Kidney epithelial cell (primary cell): Measurements from ENCODE around the gene LTBR. TPM values are rescaled to one million over a fixed set of nuclear protein-coding genes. Genes with fewer than 3 reads are reported as not detected.
A peak's percentile ranks its signal among the peaks of the same experiment; 100 is the strongest.

Experiments
- DNase-seq: peaks from one replicate; pipeline ENCODE4 v3.0.0-alpha.2; 2010; ENCODE audit warnings: low read depth
- H3K27me3 ChIP-seq: 2 replicates; pipeline ENCODE4 v1.6.0; 2011; ENCODE audit warnings: low read length; ENCODE audit not compliant: control insufficient read depth, insufficient read depth
- H3K36me3 ChIP-seq: 2 replicates; pipeline ENCODE4 v1.5.1; 2011; ENCODE audit warnings: low read length; ENCODE audit not compliant: control insufficient read depth, insufficient read depth
- H3K4me3 ChIP-seq: 2 replicates; pipeline ENCODE4 v1.5.1; 2011; ENCODE audit warnings: low read depth, mild to moderate bottlenecking, control low read depth, low read length
- total RNA-seq: library from RNA; depleted of rRNA; stranded (reverse); fragments of >200 nt; gene quantifications from 2 replicates; pipeline ENCODE4 v1.2.3, GENCODE V29; 2015
- TF ChIP-seq, protein P1 (sequence below): IDR thresholded peaks from 2 replicates; pipeline ENCODE4 v1.5.1; 2011; ENCODE audit warnings: mild to moderate bottlenecking, moderate library complexity, low read length, control low read depth, inconsistent platforms; ENCODE audit not compliant: insufficient read depth, poor library complexity, severe bottlenecking

LTBR gene
- total RNA-seq, 1 donor from 2014 or later, result 134 TPM

DNA sequence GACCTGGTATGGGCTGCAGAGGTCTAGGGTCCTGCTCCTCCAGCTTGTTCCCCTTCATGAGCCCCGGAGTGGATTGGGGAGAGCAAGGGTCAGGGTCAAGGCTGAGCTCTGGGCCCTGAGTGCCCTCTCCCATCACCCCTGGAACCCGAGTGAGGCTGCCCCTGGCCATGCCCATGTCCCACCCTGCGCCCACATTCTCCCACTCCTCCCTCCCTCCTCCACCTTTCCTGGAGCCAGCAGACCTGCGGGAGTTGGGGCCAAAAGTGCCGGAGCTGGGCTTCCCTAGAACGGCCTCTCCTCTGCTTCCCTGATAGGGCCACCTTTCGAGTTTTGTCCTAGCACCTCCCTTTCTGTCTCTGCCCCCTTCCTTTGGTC lies 9.2 kb upstream of the LTBR start:
- no peaks in the 10 kb centered on the region for H3K27me3 ChIP-seq
- TF ChIP-seq, protein P1, sequence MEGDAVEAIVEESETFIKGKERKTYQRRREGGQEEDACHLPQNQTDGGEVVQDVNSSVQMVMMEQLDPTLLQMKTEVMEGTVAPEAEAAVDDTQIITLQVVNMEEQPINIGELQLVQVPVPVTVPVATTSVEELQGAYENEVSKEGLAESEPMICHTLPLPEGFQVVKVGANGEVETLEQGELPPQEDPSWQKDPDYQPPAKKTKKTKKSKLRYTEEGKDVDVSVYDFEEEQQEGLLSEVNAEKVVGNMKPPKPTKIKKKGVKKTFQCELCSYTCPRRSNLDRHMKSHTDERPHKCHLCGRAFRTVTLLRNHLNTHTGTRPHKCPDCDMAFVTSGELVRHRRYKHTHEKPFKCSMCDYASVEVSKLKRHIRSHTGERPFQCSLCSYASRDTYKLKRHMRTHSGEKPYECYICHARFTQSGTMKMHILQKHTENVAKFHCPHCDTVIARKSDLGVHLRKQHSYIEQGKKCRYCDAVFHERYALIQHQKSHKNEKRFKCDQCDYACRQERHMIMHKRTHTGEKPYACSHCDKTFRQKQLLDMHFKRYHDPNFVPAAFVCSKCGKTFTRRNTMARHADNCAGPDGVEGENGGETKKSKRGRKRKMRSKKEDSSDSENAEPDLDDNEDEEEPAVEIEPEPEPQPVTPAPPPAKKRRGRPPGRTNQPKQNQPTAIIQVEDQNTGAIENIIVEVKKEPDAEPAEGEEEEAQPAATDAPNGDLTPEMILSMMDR, result no peak
- no peaks in the 10 kb centered on the region for H3K36me3 ChIP-seq
- no peak for DNase-seq
- H3K4me3 ChIP-seq, result peak overlapping the region; percentile 45

DNA sequence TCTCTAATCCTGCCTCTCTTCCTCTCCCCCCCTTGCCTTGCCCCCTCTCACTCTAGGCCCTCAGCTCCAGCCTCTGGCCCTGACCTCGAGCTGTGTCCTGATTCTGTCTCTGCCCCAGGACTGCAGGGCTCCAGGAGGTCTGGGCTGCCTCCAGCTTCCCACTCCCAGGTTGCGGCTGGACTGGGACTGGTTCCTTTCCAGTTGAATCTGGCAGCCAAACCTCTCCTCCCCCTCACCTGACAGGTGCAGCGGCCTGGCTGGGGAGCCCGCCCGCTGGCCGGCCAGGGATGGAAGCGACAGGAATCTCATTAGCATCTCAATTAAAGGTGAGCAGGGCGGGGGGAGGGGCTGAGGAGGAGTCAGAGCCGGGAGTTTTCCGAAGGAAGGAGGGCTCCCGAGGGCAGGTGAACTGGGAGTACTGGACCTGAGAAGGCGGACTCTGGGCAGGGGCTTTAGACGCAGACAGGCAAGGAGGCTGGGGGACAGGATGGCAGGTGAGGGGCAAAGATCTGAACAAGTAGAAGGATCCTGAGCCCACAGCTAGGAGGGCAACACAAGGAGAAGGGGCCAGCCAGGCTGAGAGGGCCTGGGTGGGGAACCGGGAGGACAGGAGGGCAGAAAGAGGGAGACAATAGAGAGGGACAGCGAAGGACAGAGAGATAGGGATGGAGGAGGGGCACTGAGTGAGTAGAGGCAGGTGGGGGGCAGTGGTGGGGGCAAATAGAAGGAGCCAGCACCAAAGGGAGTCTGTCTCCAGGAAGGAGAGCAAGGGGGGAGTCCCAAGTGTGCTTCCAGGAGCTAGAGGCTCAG lies 8.5 kb upstream of the LTBR start, which contains the start of gene SCNN1A:
SCNN1A (minus strand) TSS at position 295 of the 810 bp plus-strand sequence. CDS start 780 bp downstream, outside the sequence.
- TF ChIP-seq, protein P1, result no peak
- peak within 1 kb of the TSS; percentile 45 for H3K4me3 ChIP-seq
- H3K27me3 ChIP-seq, result no peaks in the 10 kb centered on the region
- DNase-seq, result no peak
- no peaks in the 10 kb centered on the region for H3K36me3 ChIP-seq

DNA sequence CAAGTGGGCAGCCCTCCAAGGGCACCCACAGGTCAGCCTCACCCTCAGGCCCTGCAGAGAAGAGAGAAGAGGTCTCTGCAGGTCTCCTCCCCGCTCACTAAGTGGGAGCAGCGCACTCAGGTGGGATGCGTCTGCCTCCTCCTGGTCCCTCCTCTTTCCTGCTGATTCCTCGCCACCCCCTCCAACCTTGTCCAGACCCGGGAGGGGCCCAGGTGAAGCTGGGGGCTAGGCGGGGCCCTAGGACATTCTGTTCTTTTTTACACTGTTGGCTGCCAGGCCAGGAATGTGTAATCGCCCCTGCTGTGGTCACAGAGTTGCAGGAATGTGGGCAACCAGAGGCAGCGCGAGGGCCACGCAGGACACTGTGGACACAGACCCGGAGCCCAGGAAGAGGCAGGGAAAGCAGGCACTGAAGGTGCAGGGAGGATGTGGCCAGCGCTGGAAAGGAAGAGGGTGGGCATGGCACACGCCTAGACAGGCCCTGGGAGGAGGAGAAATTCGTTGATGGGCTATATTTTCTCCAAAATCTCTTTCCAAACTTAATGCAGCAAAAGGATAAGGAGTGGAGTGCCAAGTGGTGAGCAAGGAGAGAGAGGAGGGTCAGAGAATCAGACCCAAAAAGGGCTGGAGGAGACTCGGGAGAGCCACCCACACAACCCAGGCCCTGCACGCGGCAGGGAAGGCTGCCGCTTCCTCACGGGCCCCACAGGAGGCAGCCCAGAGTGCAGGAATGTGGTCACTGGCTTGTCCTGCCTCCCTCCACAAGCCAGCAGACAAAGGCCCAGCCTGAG lies 7.7 kb upstream of the LTBR start:
- Histone ChIP-seq H3K27me3 (no peaks in the 10 kb centered on the region), H3K36me3 (no peaks in the 10 kb centered on the region), H3K4me3 (no peak overlapping the region)
- DNase-seq, result peak; percentile 31
- TF ChIP-seq, protein P1, result peak; percentile 74

DNA sequence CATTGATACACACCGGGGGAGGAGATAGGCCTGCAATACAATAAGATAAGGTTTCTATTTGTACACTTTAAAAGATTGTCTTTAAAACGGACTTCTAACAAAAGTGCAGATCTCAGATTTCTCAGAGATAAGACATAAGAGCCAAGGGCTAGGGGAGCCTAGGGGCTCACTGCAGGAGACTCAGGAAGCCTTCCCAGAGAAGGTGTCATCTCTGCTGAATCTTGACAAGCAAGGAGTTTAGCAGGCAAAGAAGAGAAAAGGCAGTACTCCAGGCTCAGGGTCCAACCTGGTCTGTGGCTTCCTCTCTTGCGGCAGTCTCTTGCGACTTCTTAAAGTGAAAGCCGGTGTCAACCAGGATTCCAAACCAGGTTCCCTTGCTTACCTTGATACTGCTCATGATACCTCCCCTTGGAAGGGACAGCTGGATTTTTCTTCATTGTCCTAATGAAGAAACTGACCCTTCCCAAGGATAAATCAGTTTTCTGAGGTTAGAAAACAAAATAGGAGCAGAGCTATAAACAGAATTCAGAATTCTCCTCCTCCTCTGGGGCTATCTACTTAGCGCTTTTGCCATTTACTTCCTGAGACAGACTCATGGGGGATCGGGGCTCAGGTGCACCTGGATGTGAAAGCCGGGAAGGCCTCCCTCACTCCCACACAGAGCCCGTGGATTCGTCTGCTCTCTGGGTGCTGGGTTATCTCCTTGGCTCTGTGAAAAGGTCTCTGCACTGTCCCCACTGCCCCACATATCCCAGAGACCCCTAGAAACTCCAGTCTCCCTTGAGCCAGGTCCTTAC lies 6.9 kb upstream of the LTBR start:
- Histone ChIP-seq H3K27me3 (no peaks in the 10 kb centered on the region), H3K4me3 (no peak overlapping the region), H3K36me3 (no peaks in the 10 kb centered on the region)
- no peak for DNase-seq
- TF ChIP-seq, protein P1, result no peak

DNA sequence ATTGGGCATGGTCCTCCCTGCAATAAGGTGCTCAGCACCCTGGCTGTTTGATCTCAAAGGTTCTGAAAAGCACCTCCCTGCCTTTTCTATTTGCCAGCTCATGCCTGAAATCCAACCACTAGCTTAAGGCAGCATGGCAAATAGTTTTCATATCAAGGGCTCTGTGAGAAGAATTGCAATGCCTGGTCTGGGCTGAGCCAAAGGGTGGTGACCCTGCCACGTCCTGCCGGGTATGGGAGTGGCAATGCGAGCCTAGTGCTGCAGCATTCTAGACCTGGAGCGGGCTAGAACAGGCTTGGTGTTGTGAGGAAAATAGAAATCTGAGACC lies 6.3 kb upstream of the LTBR start:
- TF ChIP-seq, protein P1, result no peak
- H3K27me3 ChIP-seq, result no peaks in the 10 kb centered on the region
- no peak overlapping the region for H3K4me3 ChIP-seq
- DNase-seq, result no peak
- no peaks in the 10 kb centered on the region for H3K36me3 ChIP-seq
